ENCODE measurements around the gene COL9A1. TPM values are rescaled to one million over a fixed set of nuclear protein-coding genes. Genes with fewer than 3 reads are reported as not detected.

The COL9A1 gene
- polyA plus RNA-seq, 1 of the 3 experiments (the other 2 are of a cell fraction): 0.05 TPM

DNA sequence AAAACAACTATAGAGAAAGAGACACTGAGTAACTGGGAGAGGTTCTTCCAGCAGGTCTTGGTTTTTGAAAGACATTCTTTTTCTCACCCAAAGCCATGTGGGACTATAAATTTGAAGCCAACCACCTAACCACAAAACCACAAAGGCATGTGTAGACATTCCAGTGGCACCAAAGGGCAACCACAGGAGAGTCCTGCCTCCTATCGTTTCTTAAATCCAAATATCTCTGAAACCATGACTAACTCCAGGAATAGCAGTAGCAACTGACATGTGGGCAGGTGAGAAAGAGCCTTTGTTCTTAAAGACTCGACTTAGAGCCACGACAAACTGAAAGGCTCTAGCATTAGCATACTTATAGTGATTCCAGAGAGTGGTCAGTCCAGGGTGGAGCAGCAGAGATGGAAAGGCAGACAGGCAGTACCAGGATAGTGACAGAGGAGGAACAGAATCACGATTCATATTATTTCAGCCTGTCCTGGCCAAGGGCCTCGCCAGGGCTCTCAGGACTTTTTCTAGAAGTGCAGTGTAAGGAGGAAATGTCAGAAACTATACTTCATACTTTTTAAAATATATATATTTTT lies 9.4 kb upstream of the COL9A1 start:
- Histone ChIP-seq H3K27me3 (ENCODE audit: insufficient read depth) (peaks cover 5% of the 10 kb centered on the region; the same call in 1 of the 2 replicates), H3K4me1 (ENCODE audit: control insufficient read depth in 1 of 2, insufficient read depth in 2 of 2, low read depth in 1 of 2, low read length in 1 of 2) (no peaks in the 10 kb centered on the region), H4K20me1 (ENCODE audit: insufficient read depth) (no peaks in the 10 kb centered on the region), H3F3A (replicated peaks; ENCODE audit: insufficient read depth) (no peaks in the 10 kb centered on the region), H3K79me2 (ENCODE audit: insufficient read depth) (no peaks in the 10 kb centered on the region), H2AFZ (ENCODE audit: low read depth) (no peak overlapping the region), H3K36me3 (replicated peaks in 1 of 2; ENCODE audit: control insufficient read depth in 1 of 2, insufficient read depth in 2 of 2, low read length in 1 of 2) (no peaks in the 10 kb centered on the region), H3K4me3 (ENCODE audit: low read depth in 2 of 2, low read length in 1 of 2) (no peak overlapping the region), H3K27ac (ENCODE audit: low read depth in 2 of 2, low read length in 1 of 2) (no peak overlapping the region), H3K9me2 (no peaks in the 10 kb centered on the region), H3K9ac (no peak overlapping the region), H3K9me3 (no peaks in the 10 kb centered on the region), H3K4me2 (no peak overlapping the region)
- no peak for DNase-seq
- CTCF ChIA-PET: interaction anchor here (4.6 to 9.4 kb wide), 2 partner anchors 56 to 91 kb away, joined by 50 to 321 read pairs; no protein-coding TSS in a partner anchor
- POLR2A ChIA-PET: no interaction called here
- TF ChIP-seq, protein P1, sequence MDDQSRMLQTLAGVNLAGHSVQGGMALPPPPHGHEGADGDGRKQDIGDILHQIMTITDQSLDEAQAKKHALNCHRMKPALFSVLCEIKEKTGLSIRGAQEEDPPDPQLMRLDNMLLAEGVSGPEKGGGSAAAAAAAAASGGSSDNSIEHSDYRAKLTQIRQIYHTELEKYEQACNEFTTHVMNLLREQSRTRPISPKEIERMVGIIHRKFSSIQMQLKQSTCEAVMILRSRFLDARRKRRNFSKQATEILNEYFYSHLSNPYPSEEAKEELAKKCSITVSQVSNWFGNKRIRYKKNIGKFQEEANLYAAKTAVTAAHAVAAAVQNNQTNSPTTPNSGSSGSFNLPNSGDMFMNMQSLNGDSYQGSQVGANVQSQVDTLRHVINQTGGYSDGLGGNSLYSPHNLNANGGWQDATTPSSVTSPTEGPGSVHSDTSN (IDR thresholded peaks at IDR 0.05): peak; percentile 72
- TF ChIP-seq TEAD4 (IDR thresholded peaks at IDR 0.05; ENCODE audit: borderline replicate concordance, insufficient read depth) (peak; percentile 58; the same call in 1 of the 2 replicates), GATA2 (CRISPR knock-in tag; IDR thresholded peaks at IDR 0.05) (no peak), TAF1 (IDR thresholded peaks at IDR 0.05; ENCODE audit: borderline replicate concordance, low read depth, low read length) (no peak), CHD2 (IDR thresholded peaks at IDR 0.05; ENCODE audit: low read length, partially characterized antibody) (no peak), MEF2A (IDR thresholded peaks at IDR 0.05; ENCODE audit: borderline replicate concordance, low read depth) (no peak), FOXJ3 (CRISPR knock-in tag; IDR thresholded peaks at IDR 0.05) (no peak), EP300 (IDR thresholded peaks at IDR 0.05; ENCODE audit: borderline replicate concordance in 1 of 2, low read depth in 1 of 2, low read length in 1 of 2) (no peak), YY1 (IDR thresholded peaks at IDR 0.05; ENCODE audit: low read depth) (no peak), SMC3 (IDR thresholded peaks at IDR 0.05; ENCODE audit: low read depth, low read length) (no peak), NFIC (IDR thresholded peaks at IDR 0.05; ENCODE audit: borderline replicate concordance) (peak; percentile 67), RXRA (IDR thresholded peaks at IDR 0.05; ENCODE audit: borderline replicate concordance, low read depth) (no peak), ELF1 (IDR thresholded peaks at IDR 0.05) (no peak), MXI1 (IDR thresholded peaks at IDR 0.05; ENCODE audit: low read depth, low read length) (no peak), POLR2AphosphoS5 (IDR thresholded peaks at IDR 0.05; ENCODE audit: low read depth, low read length) (peak; percentile 64; the same call in 1 of the 2 replicates), FOSL2 (IDR thresholded peaks at IDR 0.05; ENCODE audit: borderline replicate concordance, low read depth) (0 out of 2 replicates have a peak, but pooled peaks have one; percentile 18), SIN3A (IDR thresholded peaks at IDR 0.05; ENCODE audit: borderline replicate concordance, low read depth, low read length) (no peak), TCF12 (IDR thresholded peaks at IDR 0.05) (peak; percentile 91)
- TF ChIP-seq, protein P2, sequence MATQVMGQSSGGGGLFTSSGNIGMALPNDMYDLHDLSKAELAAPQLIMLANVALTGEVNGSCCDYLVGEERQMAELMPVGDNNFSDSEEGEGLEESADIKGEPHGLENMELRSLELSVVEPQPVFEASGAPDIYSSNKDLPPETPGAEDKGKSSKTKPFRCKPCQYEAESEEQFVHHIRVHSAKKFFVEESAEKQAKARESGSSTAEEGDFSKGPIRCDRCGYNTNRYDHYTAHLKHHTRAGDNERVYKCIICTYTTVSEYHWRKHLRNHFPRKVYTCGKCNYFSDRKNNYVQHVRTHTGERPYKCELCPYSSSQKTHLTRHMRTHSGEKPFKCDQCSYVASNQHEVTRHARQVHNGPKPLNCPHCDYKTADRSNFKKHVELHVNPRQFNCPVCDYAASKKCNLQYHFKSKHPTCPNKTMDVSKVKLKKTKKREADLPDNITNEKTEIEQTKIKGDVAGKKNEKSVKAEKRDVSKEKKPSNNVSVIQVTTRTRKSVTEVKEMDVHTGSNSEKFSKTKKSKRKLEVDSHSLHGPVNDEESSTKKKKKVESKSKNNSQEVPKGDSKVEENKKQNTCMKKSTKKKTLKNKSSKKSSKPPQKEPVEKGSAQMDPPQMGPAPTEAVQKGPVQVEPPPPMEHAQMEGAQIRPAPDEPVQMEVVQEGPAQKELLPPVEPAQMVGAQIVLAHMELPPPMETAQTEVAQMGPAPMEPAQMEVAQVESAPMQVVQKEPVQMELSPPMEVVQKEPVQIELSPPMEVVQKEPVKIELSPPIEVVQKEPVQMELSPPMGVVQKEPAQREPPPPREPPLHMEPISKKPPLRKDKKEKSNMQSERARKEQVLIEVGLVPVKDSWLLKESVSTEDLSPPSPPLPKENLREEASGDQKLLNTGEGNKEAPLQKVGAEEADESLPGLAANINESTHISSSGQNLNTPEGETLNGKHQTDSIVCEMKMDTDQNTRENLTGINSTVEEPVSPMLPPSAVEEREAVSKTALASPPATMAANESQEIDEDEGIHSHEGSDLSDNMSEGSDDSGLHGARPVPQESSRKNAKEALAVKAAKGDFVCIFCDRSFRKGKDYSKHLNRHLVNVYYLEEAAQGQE (IDR thresholded peaks at IDR 0.05; ENCODE audit: low read depth, low read length): no peak
- TF ChIP-seq, protein P3, sequence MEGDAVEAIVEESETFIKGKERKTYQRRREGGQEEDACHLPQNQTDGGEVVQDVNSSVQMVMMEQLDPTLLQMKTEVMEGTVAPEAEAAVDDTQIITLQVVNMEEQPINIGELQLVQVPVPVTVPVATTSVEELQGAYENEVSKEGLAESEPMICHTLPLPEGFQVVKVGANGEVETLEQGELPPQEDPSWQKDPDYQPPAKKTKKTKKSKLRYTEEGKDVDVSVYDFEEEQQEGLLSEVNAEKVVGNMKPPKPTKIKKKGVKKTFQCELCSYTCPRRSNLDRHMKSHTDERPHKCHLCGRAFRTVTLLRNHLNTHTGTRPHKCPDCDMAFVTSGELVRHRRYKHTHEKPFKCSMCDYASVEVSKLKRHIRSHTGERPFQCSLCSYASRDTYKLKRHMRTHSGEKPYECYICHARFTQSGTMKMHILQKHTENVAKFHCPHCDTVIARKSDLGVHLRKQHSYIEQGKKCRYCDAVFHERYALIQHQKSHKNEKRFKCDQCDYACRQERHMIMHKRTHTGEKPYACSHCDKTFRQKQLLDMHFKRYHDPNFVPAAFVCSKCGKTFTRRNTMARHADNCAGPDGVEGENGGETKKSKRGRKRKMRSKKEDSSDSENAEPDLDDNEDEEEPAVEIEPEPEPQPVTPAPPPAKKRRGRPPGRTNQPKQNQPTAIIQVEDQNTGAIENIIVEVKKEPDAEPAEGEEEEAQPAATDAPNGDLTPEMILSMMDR (IDR thresholded peaks at IDR 0.05): no peak
- TF ChIP-seq, protein P4, sequence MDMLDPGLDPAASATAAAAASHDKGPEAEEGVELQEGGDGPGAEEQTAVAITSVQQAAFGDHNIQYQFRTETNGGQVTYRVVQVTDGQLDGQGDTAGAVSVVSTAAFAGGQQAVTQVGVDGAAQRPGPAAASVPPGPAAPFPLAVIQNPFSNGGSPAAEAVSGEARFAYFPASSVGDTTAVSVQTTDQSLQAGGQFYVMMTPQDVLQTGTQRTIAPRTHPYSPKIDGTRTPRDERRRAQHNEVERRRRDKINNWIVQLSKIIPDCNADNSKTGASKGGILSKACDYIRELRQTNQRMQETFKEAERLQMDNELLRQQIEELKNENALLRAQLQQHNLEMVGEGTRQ (IDR thresholded peaks at IDR 0.05; ENCODE audit: borderline replicate concordance, low read depth, low read length): no peak
- TF ChIP-seq, protein P5, sequence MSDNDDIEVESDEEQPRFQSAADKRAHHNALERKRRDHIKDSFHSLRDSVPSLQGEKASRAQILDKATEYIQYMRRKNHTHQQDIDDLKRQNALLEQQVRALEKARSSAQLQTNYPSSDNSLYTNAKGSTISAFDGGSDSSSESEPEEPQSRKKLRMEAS (IDR thresholded peaks at IDR 0.05; ENCODE audit: low read depth): peak; percentile 26; the same call in 1 of the 2 replicates
- WGBS (ENCODE audit: low lambda C conversion rate): 23% methylated on average over 5 of the region's 5 CpGs
